ENCODE data around the gene RNPEPL1. TPM values are rescaled to one million over a fixed set of nuclear protein-coding genes. Genes with fewer than 3 reads are reported as not detected.
"Not testable (repeated sequence)": the region's sequence is repeated elsewhere in the genome, so short reads cannot be mapped to it uniquely, and the experiment has no call there.

Gene RNPEPL1
- total and polyA plus RNA-seq, 2 experiments from 2014 or later, result 6.0 to 21.0 TPM

DNA sequence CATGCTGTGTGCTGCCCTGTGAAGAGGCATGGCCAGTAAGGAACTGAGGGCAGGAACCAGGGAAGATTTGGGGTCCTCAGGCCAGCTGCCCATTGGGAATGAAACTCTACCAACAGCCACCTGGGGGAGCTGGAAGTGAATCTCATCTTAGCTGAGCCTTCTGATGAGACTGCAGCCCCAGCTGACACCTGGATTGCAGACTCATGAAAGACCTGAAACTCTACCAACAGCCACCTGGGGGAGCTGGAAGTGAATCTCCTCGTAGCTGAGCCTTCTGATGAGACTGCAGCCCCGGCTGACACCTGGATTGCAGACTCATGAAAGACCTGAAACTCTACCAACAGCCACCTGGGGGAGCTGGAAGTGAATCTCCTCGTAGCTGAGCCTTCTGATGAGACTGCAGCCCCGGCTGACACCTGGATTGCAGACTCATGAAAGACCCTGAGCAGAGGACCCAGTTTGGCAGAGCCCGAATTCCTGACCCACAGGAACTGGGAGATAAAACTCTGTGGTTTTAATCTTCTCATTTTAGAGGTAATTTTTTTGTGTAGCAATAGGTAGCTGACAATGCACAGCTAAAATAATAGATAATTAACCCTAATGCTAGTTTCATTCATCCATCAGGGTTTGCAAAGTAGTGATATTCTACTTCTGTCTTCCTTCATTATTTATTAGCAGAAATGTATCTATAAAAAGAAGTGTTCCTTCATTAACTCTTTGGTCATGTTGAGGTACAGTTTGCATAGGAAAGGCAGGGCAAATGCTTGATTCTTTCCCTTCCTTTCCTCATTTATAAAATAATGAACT, 48.8 kb downstream of the RNPEPL1 start:
- not testable (repeated sequence) for H3K4me3 Mint-ChIP-seq; H3K4me2 ChIP-seq; H2AFZ ChIP-seq; H3K4me1 ChIP-seq (ENCODE audit: insufficient read depth); H3K4me3 ChIP-seq; H3K9me2 ChIP-seq (ENCODE audit: insufficient read depth); H3K27ac ChIP-seq (ENCODE audit: low read depth); H3K4me1 Mint-ChIP-seq; H3K79me2 ChIP-seq (replicated peaks; ENCODE audit: insufficient read depth); H3K27me3 Mint-ChIP-seq (ENCODE audit: insufficient read depth, low read depth, poor library complexity); ATAC-seq; H3K36me3 ChIP-seq (ENCODE audit: insufficient read depth); H3K27ac Mint-ChIP-seq; H4K20me1 ChIP-seq (replicated peaks; ENCODE audit: insufficient read depth); H3K27me3 ChIP-seq (ENCODE audit: insufficient read depth); H3F3A ChIP-seq (replicated peaks; ENCODE audit: low read depth)
- peaks cover 31% of the 10 kb centered on the region for H3K36me3 Mint-ChIP-seq (ENCODE audit: low read depth)
- H3K9me3 Mint-ChIP-seq, result peaks cover 27% of the 10 kb centered on the region
- peak; percentile 43 for DNase-seq (ENCODE audit: low spot score)

DNA sequence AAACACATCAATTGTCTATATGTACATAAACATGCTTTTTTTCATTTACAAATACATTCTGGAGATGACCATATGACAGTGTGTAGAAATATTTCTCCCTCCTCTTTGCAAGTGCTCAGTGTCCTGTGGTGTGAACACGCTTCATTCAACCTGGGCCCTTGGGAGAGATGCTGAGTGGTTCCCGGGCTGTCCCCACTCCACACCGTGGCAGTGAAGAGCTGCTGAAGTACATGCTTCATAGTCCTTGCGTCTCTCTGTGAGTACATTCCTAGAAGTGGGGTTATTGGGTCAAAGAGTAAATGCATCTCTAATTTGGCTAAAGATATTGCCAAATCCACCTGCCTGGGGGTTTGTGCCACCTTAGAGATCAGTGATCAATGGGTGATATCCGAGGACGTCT, 50.5 kb downstream of the RNPEPL1 start:
- H3K27ac Mint-ChIP-seq, result no peak overlapping the region

DNA sequence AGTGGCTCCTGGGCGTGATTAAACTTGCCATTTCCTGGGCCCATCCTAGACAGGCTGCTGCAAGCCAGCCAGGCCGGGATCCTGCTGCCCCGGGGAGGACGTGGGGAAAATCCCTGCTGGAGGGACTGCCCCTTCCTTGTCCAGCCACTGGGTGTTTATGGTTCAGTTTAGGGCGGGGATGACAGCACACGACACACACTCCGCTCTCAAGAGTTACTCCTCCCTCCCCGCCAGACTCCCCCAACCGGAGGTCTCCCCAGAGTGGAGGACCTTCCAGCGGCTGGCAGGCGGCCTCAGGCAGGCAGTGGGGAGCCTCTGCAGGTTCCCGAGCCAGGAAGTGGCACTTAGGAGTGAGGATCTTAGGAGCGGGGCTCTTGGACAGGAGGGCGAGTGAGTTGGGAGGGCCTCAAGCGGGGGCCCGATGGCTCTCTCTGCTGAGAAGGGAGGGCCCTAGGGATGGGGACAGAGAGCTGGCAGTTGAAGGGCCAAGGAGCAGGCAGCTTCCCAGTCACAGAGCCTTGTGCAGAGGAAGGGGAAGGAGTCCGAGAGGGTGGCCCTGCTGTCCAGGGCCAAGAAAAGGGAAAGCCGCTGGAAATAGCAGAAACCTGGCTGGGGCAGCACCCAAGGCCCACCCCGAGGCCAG, 51.3 kb downstream of the RNPEPL1 start:
- H2AFZ ChIP-seq, result no peak overlapping the region
- H3K36me3 Mint-ChIP-seq (ENCODE audit: low read depth), result peaks cover 31% of the 10 kb centered on the region
- H3K27ac Mint-ChIP-seq, result no peak overlapping the region
- no peaks in the 10 kb centered on the region for H4K20me1 ChIP-seq (replicated peaks; ENCODE audit: insufficient read depth)
- H3K27me3 ChIP-seq (ENCODE audit: insufficient read depth), result no peaks in the 10 kb centered on the region
- no peaks in the 10 kb centered on the region for H3K36me3 ChIP-seq (ENCODE audit: insufficient read depth)
- H3K27ac ChIP-seq (ENCODE audit: low read depth), result no peak overlapping the region
- no peak for ATAC-seq
- H3K4me2 ChIP-seq, result no peak overlapping the region
- H3K4me3 ChIP-seq, result no peak overlapping the region
- no peak overlapping the region for H3K4me3 Mint-ChIP-seq
- peaks cover 6% of the 10 kb centered on the region; the same call in 1 of the 3 replicates for H3K4me1 Mint-ChIP-seq
- H3K4me1 ChIP-seq (ENCODE audit: insufficient read depth), result no peaks in the 10 kb centered on the region
- H3K79me2 ChIP-seq (replicated peaks; ENCODE audit: insufficient read depth), result no peaks in the 10 kb centered on the region
- no peaks in the 10 kb centered on the region for H3F3A ChIP-seq (replicated peaks; ENCODE audit: low read depth)
- DNase-seq (ENCODE audit: low spot score), result no peak
- H3K27me3 Mint-ChIP-seq (ENCODE audit: insufficient read depth, low read depth, poor library complexity), result peaks cover 9% of the 10 kb centered on the region
- H3K9me2 ChIP-seq (ENCODE audit: insufficient read depth), result no peaks in the 10 kb centered on the region
- peaks cover 26% of the 10 kb centered on the region for H3K9me3 Mint-ChIP-seq
- TF ChIP-seq JUNB (IDR thresholded peaks at IDR 0.05; ENCODE audit: unreplicated experiment) (no peak), ETS1 (IDR thresholded peaks at IDR 0.05) (no peak), NANOG (IDR thresholded peaks at IDR 0.05; ENCODE audit: borderline replicate concordance) (no peak), POLR2AphosphoS5 (IDR thresholded peaks at IDR 0.05; ENCODE audit: low read depth) (no peak), CREB1 (CRISPR knock-in tag; IDR thresholded peaks at IDR 0.05; ENCODE audit: low read depth) (no peak), ZNF114 (CRISPR knock-in tag; IDR thresholded peaks at IDR 0.05) (no peak), REST (IDR thresholded peaks at IDR 0.05; ENCODE audit: unreplicated experiment) (no peak)

More for the DNA sequence above, 50.5 kb downstream of the RNPEPL1 start:
- Mint-ChIP-seq H3K4me1 (peaks cover 6% of the 10 kb centered on the region; the same call in 1 of the 3 replicates), H3K9me3 (peaks cover 26% of the 10 kb centered on the region), H3K27me3 (ENCODE audit: insufficient read depth, low read depth, poor library complexity) (peaks cover 9% of the 10 kb centered on the region), H3K4me3 (no peak overlapping the region), H3K36me3 (ENCODE audit: low read depth) (peaks cover 31% of the 10 kb centered on the region)
- no peaks in the 10 kb centered on the region for H3K79me2 ChIP-seq (replicated peaks; ENCODE audit: insufficient read depth)
- H3K4me2 ChIP-seq, result no peak overlapping the region
- H3K36me3 ChIP-seq (ENCODE audit: insufficient read depth), result no peaks in the 10 kb centered on the region
- no peak for ATAC-seq
- H3K27me3 ChIP-seq (ENCODE audit: insufficient read depth), result no peaks in the 10 kb centered on the region
- no peaks in the 10 kb centered on the region for H4K20me1 ChIP-seq (replicated peaks; ENCODE audit: insufficient read depth)
- H3F3A ChIP-seq (replicated peaks; ENCODE audit: low read depth), result no peaks in the 10 kb centered on the region
- H3K4me3 ChIP-seq, result no peak overlapping the region
- no peak for TF ChIP-seq CTCF (conservative IDR thresholded peaks at IDR 0.05; ENCODE audit: low read depth in 2 of 2)
- no peak for TF ChIP-seq ZNF331 (CRISPR knock-in tag; IDR thresholded peaks at IDR 0.05; ENCODE audit: low read depth)
- no peaks in the 10 kb centered on the region for H3K9me2 ChIP-seq (ENCODE audit: insufficient read depth)
- H3K27ac ChIP-seq (ENCODE audit: low read depth), result no peak overlapping the region
- no peak for DNase-seq (ENCODE audit: low spot score)
- H2AFZ ChIP-seq, result no peak overlapping the region
- no peaks in the 10 kb centered on the region for H3K4me1 ChIP-seq (ENCODE audit: insufficient read depth)
